ENCODE results near the gene GAA.
A peak's percentile ranks its signal among the peaks of the same experiment; 100 is the strongest.

The GAA gene

DNA sequence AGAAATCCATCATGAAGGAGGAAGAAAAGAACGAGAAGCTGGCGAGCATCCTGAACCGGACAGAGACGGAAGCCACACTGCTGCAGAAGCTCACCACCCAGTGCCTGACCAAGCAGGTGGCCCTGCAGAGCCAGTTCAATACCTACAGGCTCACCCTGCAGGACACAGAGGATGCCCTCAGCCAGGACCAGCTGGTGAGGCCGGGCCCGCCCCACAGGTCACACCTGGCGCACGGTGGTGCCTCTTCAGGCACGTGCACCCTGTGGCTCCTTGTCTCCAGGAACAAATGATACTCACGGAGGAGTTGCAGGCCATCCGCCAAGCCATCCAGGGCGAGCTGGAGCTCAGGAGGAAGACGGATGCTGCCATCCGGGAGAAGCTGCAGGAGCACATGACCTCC, 19.8 kb upstream of the GAA start:
- Histone ChIP-seq H3K9me3 (no peaks in the 10 kb centered on the region), H3K4me3 (ENCODE audit: low read depth, low read length) (no peak overlapping the region), H3K4me1 (peaks cover 3% of the 10 kb centered on the region; the same call in 1 of the 2 replicates), H3K36me3 (no peaks in the 10 kb centered on the region), H3K27me3 (no peaks in the 10 kb centered on the region)
- no peak for DNase-seq
- TF ChIP-seq, protein P1, sequence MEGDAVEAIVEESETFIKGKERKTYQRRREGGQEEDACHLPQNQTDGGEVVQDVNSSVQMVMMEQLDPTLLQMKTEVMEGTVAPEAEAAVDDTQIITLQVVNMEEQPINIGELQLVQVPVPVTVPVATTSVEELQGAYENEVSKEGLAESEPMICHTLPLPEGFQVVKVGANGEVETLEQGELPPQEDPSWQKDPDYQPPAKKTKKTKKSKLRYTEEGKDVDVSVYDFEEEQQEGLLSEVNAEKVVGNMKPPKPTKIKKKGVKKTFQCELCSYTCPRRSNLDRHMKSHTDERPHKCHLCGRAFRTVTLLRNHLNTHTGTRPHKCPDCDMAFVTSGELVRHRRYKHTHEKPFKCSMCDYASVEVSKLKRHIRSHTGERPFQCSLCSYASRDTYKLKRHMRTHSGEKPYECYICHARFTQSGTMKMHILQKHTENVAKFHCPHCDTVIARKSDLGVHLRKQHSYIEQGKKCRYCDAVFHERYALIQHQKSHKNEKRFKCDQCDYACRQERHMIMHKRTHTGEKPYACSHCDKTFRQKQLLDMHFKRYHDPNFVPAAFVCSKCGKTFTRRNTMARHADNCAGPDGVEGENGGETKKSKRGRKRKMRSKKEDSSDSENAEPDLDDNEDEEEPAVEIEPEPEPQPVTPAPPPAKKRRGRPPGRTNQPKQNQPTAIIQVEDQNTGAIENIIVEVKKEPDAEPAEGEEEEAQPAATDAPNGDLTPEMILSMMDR (IDR thresholded peaks at IDR 0.05; ENCODE audit: low read depth, low read length) = no peak

GRCh38 chr17:80082403-80083135, 18.8 kb upstream of the GAA start:
- peaks cover 3% of the 10 kb centered on the region; the same call in 1 of the 2 replicates for H3K4me1 ChIP-seq
- no peaks in the 10 kb centered on the region for H3K27me3 ChIP-seq
- DNase-seq = peak; percentile 82
- H3K36me3 ChIP-seq = no peaks in the 10 kb centered on the region
- TF ChIP-seq, protein P1 (IDR thresholded peaks at IDR 0.05; ENCODE audit: low read depth, low read length) = peak; percentile 81
- H3K9me3 ChIP-seq = no peaks in the 10 kb centered on the region
- peak overlapping the region; percentile 21; the same call in 1 of the 2 replicates for H3K4me3 ChIP-seq (ENCODE audit: low read depth, low read length)

DNA sequence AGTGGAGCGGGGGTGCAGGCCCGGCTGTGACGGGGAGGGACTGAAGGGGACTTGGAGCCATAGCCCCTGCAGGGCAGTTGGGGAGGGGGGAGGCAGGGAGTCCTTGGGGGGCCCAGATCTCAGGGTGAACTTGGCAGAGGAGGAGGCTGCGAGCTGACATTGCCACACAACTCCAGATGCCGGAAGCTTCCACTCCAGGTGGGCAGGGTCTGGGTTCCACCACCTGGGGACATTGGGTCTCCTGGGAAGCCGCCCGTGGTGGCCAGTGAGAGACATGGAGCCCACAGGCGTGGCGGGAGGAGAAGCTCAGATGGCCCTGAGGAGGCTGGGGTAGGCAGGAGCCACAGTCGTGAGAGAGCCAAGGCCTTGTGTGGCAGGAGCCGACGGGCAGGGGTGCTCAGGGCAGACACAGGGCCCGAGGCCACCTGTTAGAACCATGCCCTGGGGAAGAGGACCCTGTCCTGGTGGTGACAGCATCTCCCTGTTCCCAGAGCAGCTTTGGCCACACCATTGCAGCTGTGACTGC, 18.2 kb upstream of the GAA start:
- Histone ChIP-seq H3K9me3 (no peaks in the 10 kb centered on the region), H3K4me1 (peaks cover 3% of the 10 kb centered on the region; the same call in 1 of the 2 replicates), H3K36me3 (no peaks in the 10 kb centered on the region), H3K4me3 (ENCODE audit: low read depth, low read length) (peak overlapping the region; percentile 21; the same call in 1 of the 2 replicates), H3K27me3 (no peaks in the 10 kb centered on the region)
- TF ChIP-seq, protein P1 (IDR thresholded peaks at IDR 0.05; ENCODE audit: low read depth, low read length) = no peak
- DNase-seq = no peak

DNA sequence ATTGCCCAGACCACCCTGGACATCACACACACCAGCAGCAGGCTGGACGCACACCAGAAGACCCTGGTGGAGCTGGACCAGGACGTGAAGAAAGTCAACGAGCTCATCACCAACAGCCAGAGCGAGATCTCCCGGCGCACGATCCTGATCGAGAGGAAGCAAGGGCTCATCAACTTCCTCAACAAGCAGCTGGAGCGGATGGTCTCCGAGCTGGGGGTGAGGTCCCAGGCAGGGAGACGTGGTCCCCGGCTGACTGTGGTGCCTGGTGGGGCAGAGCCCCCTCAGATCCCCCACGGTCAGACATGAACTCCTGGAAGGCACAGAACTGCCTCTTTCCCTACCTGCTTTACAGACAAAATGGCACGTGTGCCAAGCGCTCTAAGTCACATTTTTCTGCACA, 16.6 kb upstream of the GAA start:
- Histone ChIP-seq H3K36me3 (no peaks in the 10 kb centered on the region), H3K4me1 (peaks cover 3% of the 10 kb centered on the region; the same call in 1 of the 2 replicates), H3K27me3 (no peaks in the 10 kb centered on the region), H3K9me3 (no peaks in the 10 kb centered on the region), H3K4me3 (ENCODE audit: low read depth, low read length) (no peak overlapping the region)
- DNase-seq = no peak
- TF ChIP-seq, protein P1 (IDR thresholded peaks at IDR 0.05; ENCODE audit: low read depth, low read length) = no peak

- Histone ChIP-seq H3K4me3 (ENCODE audit: low read depth, low read length) (no peak overlapping the region), H3K36me3 (no peaks in the 10 kb centered on the region), H3K27me3 (no peaks in the 10 kb centered on the region), H3K4me1 (peaks cover 3% of the 10 kb centered on the region; the same call in 1 of the 2 replicates), H3K9me3 (no peaks in the 10 kb centered on the region)
- DNase-seq = no peak
- TF ChIP-seq, protein P1 (IDR thresholded peaks at IDR 0.05; ENCODE audit: low read depth, low read length) = no peak
Observed at GRCh38 chr17:80086081-80086480, 15.3 kb upstream of the GAA start.

DNA sequence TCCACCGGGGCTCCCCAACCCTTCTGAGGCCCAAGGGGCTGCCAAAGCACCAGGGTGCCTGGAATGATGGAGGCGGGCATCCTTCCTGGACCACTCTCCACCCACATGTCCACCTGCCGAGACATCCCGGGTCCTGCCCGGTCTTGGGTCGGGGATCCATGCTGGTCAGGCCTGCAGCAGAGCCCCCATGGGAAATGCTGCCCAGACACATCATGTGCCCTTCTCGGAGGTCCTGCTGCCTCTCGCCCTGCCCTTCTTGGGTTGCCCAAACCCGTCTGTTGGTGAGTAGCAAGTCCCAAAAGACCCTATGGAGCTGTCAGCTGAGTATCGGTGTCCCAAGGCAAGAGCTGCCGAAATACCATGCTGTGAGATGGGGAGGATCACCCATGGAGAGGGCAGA, 14.8 kb upstream of the GAA start:
- TF ChIP-seq, protein P1 (IDR thresholded peaks at IDR 0.05; ENCODE audit: low read depth, low read length) = no peak

More for the DNA sequence above, 14.8 kb upstream of the GAA start:
- no peak overlapping the region for H3K4me3 ChIP-seq (ENCODE audit: low read depth, low read length)
- no peaks in the 10 kb centered on the region for H3K27me3 ChIP-seq
- no peak for DNase-seq
- H3K9me3 ChIP-seq = no peaks in the 10 kb centered on the region
- peaks cover 3% of the 10 kb centered on the region; the same call in 1 of the 2 replicates for H3K4me1 ChIP-seq
- H3K36me3 ChIP-seq = no peaks in the 10 kb centered on the region

Data from BE2C (cell line).